Measurements from ENCODE around the gene SMG6.

Gene SMG6

GRCh38 chr17:2222301-2222700 lies 81.3 kb downstream of the SMG6 start:
- POLR2A ChIA-PET (ENCODE audit: low non-redundant PET): no interaction called here
- H3K27ac ChIP-seq: no peak overlapping the region
- CTCF ChIA-PET: interaction anchor here (1.4 kb wide), 1 partner anchor 9 kb away, joined by 7 read pairs; no protein-coding TSS in a partner anchor
- TF ChIP-seq CTCF (conservative IDR thresholded peaks at IDR 0.05; ENCODE audit: low read depth): no peak
- no peak for DNase-seq (ENCODE audit: low spot score)

- POLR2A ChIA-PET (ENCODE audit: low non-redundant PET): no interaction called here
- no peak overlapping the region for H3K27ac ChIP-seq
- DNase-seq (ENCODE audit: low spot score): peak; percentile 95
- TF ChIP-seq CTCF (conservative IDR thresholded peaks at IDR 0.05; ENCODE audit: low read depth): no peak
- CTCF ChIA-PET: interaction anchor here (0.6 to 1.1 kb wide), 2 partner anchors 12 to 164 kb away, joined by 3 read pairs; partner anchors contain the start of gene HIC1
Measured at GRCh38 chr17:2218426-2218825, 85.2 kb downstream of the SMG6 start.

GRCh38 chr17:2215616-2216364 lies 87.8 kb downstream of the SMG6 start:
- ChIA-PET CTCF (no interaction called here), POLR2A (ENCODE audit: low non-redundant PET) (no interaction called here)
- no peak for DNase-seq (ENCODE audit: low spot score)
- no peak overlapping the region for H3K27ac ChIP-seq
- no peak for TF ChIP-seq CTCF (conservative IDR thresholded peaks at IDR 0.05; ENCODE audit: low read depth)

GRCh38 chr17:2214929-2215615 lies 88.5 kb downstream of the SMG6 start:
- CTCF ChIA-PET: interaction anchor here (0.6 to 1.3 kb wide), 2 partner anchors 11 to 168 kb away, joined by 3 read pairs; no protein-coding TSS in a partner anchor
- no peak for DNase-seq (ENCODE audit: low spot score)
- no peak for TF ChIP-seq CTCF (conservative IDR thresholded peaks at IDR 0.05; ENCODE audit: low read depth)

GRCh38 chr17:2214047-2214928 lies 89.3 kb downstream of the SMG6 start:
- POLR2A ChIA-PET (ENCODE audit: low non-redundant PET): no interaction called here
- no peak for TF ChIP-seq CTCF (conservative IDR thresholded peaks at IDR 0.05; ENCODE audit: low read depth)
- peak overlapping the region; percentile 21 for H3K27ac ChIP-seq
- CTCF ChIA-PET: interaction anchor here (0.6 to 1.3 kb wide), 3 partner anchors 9 to 167 kb away, joined by 3 read pairs; no protein-coding TSS in a partner anchor
- DNase-seq (ENCODE audit: low spot score): peak; percentile 41

More at GRCh38 chr17:2214929-2215615, 88.5 kb downstream of the SMG6 start:
- H3K27ac ChIP-seq: no peak overlapping the region
- POLR2A ChIA-PET (ENCODE audit: low non-redundant PET): no interaction called here
